Heart left ventricle (tissue), 13 donors: ENCODE measurements around the gene GSG1L2.

Experiments used
- POLR2A ChIP-seq, 2 donors: fragments of 450-650 bp; IDR thresholded peaks; one replicate each; pipeline ENCODE4 v1.6.1; 2017; ENCODE audit warnings: antibody characterized with exemption in 2 of 2, mild to moderate bottlenecking in 2 of 2, moderate library complexity in 2 of 2
- TF ChIP-seq, protein P1 (sequence below), 12 donors: fragments of 200-600 bp; sonication (generic) in 4 of 12; IDR thresholded peaks; one replicate each; pipeline versions ENCODE4 v1.5.0 to v1.8.0; 2018 to 2022; ENCODE audit warnings: antibody characterized with exemption in 12 of 12, mild to moderate bottlenecking in 5 of 12
- donor health status: ischemic (EF 13 %, LVEDD 7.1; RV severe dilation, severe dysfunction).
- donor health status: DM: no; HTN: yes; CAD: no.
- donor health status: DM: no; HTN: no; CAD: no.
- donor health status: ischemic (EF 25% LVEDD 6.9; RV normal size, moderate dysfunction).
- donor health status: ischemic (EF 25% LVEDD 5.7; RV mildly dilated, moderate dysfunction).
- donor health status: ischemic (EF 35%, LVEDD 5.7; RV mildly dilated, moderate dysfunction).
- donor health status: nonischemic (EF 11% LVEDD 7.7; RV severe dilation, severe dysfunction).
- donor health status: DM: yes; HTN: yes; CAD: no.
- donor health status: PGD.
- donor health status: ischemic (EF 29% LVEDD 5.4; RV normal size, mild dysfunction).
- donor health status: nonischemic (EF 23%, LVEDD 6.1; RV moderate dilation, normal function).

DNA sequence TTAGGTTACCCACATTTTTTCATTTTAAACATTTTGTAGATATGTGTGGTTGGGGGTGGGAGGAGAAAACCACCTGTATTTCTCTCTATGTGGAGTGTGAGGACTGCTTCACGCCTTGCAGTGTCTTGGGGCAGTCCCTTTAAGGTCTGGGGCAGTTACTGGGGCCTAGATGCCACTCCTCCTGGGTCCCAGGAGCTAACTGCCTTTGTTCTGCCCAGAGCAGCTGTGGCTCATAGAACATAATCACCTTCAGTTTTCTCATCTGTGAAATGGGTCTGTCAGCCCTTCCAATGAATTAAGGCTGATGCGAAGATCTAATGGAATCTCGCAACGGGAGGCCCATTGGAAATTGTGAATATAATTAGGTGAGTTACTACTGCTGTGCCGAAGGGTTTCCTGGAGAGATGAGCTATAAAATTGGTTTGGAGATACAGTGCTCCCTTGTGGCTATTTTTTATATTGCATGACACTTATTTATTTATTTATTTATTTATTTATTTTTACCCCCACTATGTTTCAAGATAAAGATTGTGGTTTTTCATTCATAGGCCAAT lies 53.4 kb downstream of the GSG1L2 start:
- TF ChIP-seq POLR2A (IDR thresholded peaks at IDR 0.05) = no peak
- TF ChIP-seq, protein P1, sequence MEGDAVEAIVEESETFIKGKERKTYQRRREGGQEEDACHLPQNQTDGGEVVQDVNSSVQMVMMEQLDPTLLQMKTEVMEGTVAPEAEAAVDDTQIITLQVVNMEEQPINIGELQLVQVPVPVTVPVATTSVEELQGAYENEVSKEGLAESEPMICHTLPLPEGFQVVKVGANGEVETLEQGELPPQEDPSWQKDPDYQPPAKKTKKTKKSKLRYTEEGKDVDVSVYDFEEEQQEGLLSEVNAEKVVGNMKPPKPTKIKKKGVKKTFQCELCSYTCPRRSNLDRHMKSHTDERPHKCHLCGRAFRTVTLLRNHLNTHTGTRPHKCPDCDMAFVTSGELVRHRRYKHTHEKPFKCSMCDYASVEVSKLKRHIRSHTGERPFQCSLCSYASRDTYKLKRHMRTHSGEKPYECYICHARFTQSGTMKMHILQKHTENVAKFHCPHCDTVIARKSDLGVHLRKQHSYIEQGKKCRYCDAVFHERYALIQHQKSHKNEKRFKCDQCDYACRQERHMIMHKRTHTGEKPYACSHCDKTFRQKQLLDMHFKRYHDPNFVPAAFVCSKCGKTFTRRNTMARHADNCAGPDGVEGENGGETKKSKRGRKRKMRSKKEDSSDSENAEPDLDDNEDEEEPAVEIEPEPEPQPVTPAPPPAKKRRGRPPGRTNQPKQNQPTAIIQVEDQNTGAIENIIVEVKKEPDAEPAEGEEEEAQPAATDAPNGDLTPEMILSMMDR (IDR thresholded peaks at IDR 0.05) = peak; percentile 45 to 68 (median 63)
